GM23338 (cell line): ENCODE measurements around the gene FBXO2.

ENCODE experiments used
- CREB1 ChIP-seq: fragments of 250-450 bp; sonication (Bioruptor Pico); IDR thresholded peaks from 2 replicates; pipeline ENCODE4 v1.5.0; 2020; ENCODE audit warnings: low read depth, mild to moderate bottlenecking, moderate library complexity
- EZH2 ChIP-seq: fragments of 200-600 bp; sonication (generic); IDR thresholded peaks from one replicate; pipeline ENCODE4 v1.8.0; 2017; ENCODE audit warnings: antibody characterized with exemption, mild to moderate bottlenecking, low read depth; ENCODE audit not compliant: unreplicated experiment
- EZH2phosphoT487 ChIP-seq: fragments of 200-600 bp; sonication (generic); IDR thresholded peaks from one replicate; pipeline ENCODE4 v1.8.1; 2018; ENCODE audit warnings: antibody characterized with exemption; ENCODE audit not compliant: unreplicated experiment
- JUNB ChIP-seq: IDR thresholded peaks from one replicate; pipeline ENCODE4 v1.6.1; 2016; ENCODE audit warnings: antibody characterized with exemption; ENCODE audit not compliant: unreplicated experiment
- NANOG ChIP-seq: IDR thresholded peaks from 2 replicates; pipeline ENCODE4 v1.6.1; 2016; ENCODE audit warnings: antibody characterized with exemption, borderline replicate concordance
- POLR2AphosphoS5 ChIP-seq: IDR thresholded peaks from 2 replicates; pipeline ENCODE4 v1.6.1; 2016; ENCODE audit warnings: antibody characterized with exemption, low read depth
- STAT1 ChIP-seq: IDR thresholded peaks from one replicate; pipeline ENCODE4 v1.6.1; 2016; ENCODE audit warnings: antibody characterized with exemption; ENCODE audit not compliant: unreplicated experiment
- TF ChIP-seq, protein P1 (sequence below), 2 experiments: fragments of 200-600 bp in 1 of 2; sonication (generic) in 1 of 2; conservative IDR thresholded peaks; 2 replicates each; pipeline versions ENCODE4 v1.5.1 to v1.6.1; 2016 to 2017; ENCODE audit warnings: antibody characterized with exemption in 2 of 2, low read depth in 2 of 2, mild to moderate bottlenecking in 2 of 2, moderate library complexity in 1 of 2
- TF ChIP-seq, protein P2 (sequence below): IDR thresholded peaks from one replicate; pipeline ENCODE4 v1.6.1; 2018; ENCODE audit warnings: antibody characterized with exemption; ENCODE audit not compliant: unreplicated experiment

DNA sequence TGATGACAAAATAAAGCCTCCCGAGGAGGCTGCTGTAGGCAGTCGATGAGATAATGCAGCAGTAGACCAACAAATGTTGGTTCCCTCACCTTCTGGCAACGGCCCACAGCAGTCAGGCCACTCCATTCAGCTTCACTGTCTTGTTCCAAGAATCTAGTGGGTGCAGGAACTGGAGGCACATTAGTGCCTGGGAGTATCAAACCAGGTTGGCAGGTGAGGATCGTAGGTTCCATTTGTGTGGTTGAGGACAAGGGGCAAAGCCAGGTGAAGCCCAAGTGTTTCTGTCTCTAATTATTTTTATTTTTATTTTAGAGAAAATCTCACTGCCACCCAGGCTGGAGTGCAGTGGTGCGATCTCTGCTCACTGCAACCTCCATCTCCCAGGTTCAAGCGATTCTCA lies 13.3 kb downstream of the FBXO2 start:
- TF ChIP-seq EZH2phosphoT487 (no peak), EZH2 (no peak), JUNB (no peak), POLR2AphosphoS5 (no peak), CREB1 (CRISPR knock-in tag) (no peak), STAT1 (no peak), NANOG (no peak)
- TF ChIP-seq, protein P1, sequence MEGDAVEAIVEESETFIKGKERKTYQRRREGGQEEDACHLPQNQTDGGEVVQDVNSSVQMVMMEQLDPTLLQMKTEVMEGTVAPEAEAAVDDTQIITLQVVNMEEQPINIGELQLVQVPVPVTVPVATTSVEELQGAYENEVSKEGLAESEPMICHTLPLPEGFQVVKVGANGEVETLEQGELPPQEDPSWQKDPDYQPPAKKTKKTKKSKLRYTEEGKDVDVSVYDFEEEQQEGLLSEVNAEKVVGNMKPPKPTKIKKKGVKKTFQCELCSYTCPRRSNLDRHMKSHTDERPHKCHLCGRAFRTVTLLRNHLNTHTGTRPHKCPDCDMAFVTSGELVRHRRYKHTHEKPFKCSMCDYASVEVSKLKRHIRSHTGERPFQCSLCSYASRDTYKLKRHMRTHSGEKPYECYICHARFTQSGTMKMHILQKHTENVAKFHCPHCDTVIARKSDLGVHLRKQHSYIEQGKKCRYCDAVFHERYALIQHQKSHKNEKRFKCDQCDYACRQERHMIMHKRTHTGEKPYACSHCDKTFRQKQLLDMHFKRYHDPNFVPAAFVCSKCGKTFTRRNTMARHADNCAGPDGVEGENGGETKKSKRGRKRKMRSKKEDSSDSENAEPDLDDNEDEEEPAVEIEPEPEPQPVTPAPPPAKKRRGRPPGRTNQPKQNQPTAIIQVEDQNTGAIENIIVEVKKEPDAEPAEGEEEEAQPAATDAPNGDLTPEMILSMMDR (conservative IDR thresholded peaks at IDR 0.05; ENCODE audit: low read depth in 2 of 2), result no peak
- TF ChIP-seq, protein P2, sequence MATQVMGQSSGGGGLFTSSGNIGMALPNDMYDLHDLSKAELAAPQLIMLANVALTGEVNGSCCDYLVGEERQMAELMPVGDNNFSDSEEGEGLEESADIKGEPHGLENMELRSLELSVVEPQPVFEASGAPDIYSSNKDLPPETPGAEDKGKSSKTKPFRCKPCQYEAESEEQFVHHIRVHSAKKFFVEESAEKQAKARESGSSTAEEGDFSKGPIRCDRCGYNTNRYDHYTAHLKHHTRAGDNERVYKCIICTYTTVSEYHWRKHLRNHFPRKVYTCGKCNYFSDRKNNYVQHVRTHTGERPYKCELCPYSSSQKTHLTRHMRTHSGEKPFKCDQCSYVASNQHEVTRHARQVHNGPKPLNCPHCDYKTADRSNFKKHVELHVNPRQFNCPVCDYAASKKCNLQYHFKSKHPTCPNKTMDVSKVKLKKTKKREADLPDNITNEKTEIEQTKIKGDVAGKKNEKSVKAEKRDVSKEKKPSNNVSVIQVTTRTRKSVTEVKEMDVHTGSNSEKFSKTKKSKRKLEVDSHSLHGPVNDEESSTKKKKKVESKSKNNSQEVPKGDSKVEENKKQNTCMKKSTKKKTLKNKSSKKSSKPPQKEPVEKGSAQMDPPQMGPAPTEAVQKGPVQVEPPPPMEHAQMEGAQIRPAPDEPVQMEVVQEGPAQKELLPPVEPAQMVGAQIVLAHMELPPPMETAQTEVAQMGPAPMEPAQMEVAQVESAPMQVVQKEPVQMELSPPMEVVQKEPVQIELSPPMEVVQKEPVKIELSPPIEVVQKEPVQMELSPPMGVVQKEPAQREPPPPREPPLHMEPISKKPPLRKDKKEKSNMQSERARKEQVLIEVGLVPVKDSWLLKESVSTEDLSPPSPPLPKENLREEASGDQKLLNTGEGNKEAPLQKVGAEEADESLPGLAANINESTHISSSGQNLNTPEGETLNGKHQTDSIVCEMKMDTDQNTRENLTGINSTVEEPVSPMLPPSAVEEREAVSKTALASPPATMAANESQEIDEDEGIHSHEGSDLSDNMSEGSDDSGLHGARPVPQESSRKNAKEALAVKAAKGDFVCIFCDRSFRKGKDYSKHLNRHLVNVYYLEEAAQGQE, result no peak
